ENCODE results near the gene INSM2.

DNA sequence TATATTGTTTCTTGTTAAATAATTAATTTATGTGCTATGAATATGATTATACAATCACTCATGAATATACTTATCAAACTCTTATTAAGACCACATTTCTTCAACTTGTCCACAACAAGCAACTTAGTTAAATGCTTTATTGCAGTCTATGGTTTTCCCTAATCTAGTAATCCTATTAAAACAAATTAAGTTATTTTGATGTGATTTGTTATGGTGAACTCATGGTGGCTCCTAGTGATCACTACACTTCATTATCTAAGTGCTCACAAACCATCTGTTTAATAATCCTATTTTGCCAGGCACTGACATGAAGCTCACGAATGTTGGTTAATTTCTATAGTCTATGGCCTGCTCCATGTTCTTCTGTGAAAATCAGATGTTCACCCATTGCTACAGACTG lies 42.9 kb downstream of the INSM2 start:
- TF ChIP-seq, protein P1, sequence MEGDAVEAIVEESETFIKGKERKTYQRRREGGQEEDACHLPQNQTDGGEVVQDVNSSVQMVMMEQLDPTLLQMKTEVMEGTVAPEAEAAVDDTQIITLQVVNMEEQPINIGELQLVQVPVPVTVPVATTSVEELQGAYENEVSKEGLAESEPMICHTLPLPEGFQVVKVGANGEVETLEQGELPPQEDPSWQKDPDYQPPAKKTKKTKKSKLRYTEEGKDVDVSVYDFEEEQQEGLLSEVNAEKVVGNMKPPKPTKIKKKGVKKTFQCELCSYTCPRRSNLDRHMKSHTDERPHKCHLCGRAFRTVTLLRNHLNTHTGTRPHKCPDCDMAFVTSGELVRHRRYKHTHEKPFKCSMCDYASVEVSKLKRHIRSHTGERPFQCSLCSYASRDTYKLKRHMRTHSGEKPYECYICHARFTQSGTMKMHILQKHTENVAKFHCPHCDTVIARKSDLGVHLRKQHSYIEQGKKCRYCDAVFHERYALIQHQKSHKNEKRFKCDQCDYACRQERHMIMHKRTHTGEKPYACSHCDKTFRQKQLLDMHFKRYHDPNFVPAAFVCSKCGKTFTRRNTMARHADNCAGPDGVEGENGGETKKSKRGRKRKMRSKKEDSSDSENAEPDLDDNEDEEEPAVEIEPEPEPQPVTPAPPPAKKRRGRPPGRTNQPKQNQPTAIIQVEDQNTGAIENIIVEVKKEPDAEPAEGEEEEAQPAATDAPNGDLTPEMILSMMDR (IDR thresholded peaks at IDR 0.05 in 2 of 3, conservative IDR thresholded peaks at IDR 0.05 in 1 of 3; ENCODE audit: borderline replicate concordance in 1 of 3, insufficient read depth in 1 of 3, low read depth in 2 of 3, low read length in 2 of 3): no peak
- TF ChIP-seq EGR1 (IDR thresholded peaks at IDR 0.05; ENCODE audit: low read depth) (no peak), POLR2A (IDR thresholded peaks at IDR 0.05; ENCODE audit: borderline replicate concordance, extremely low read depth, insufficient read depth, insufficient read length) (no peak), POLR2AphosphoS5 (IDR thresholded peaks at IDR 0.05; ENCODE audit: low read depth, low read length) (no peak), EZH2 (IDR thresholded peaks at IDR 0.05) (no peak), SIN3A (IDR thresholded peaks at IDR 0.05; ENCODE audit: low read depth) (no peak), YY1 (IDR thresholded peaks at IDR 0.05; ENCODE audit: extremely low read depth, insufficient replicate concordance, low read depth, low read length) (no peak), RAD21 (IDR thresholded peaks at IDR 0.05; ENCODE audit: low read depth) (no peak), EZH2phosphoT487 (IDR thresholded peaks at IDR 0.05; ENCODE audit: borderline replicate concordance) (no peak), JUND (IDR thresholded peaks at IDR 0.05) (no peak), SRF (IDR thresholded peaks at IDR 0.05; ENCODE audit: low read depth) (no peak)
- TF ChIP-seq, protein P2, sequence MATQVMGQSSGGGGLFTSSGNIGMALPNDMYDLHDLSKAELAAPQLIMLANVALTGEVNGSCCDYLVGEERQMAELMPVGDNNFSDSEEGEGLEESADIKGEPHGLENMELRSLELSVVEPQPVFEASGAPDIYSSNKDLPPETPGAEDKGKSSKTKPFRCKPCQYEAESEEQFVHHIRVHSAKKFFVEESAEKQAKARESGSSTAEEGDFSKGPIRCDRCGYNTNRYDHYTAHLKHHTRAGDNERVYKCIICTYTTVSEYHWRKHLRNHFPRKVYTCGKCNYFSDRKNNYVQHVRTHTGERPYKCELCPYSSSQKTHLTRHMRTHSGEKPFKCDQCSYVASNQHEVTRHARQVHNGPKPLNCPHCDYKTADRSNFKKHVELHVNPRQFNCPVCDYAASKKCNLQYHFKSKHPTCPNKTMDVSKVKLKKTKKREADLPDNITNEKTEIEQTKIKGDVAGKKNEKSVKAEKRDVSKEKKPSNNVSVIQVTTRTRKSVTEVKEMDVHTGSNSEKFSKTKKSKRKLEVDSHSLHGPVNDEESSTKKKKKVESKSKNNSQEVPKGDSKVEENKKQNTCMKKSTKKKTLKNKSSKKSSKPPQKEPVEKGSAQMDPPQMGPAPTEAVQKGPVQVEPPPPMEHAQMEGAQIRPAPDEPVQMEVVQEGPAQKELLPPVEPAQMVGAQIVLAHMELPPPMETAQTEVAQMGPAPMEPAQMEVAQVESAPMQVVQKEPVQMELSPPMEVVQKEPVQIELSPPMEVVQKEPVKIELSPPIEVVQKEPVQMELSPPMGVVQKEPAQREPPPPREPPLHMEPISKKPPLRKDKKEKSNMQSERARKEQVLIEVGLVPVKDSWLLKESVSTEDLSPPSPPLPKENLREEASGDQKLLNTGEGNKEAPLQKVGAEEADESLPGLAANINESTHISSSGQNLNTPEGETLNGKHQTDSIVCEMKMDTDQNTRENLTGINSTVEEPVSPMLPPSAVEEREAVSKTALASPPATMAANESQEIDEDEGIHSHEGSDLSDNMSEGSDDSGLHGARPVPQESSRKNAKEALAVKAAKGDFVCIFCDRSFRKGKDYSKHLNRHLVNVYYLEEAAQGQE (IDR thresholded peaks at IDR 0.05; ENCODE audit: low read depth): no peak
- TF ChIP-seq, protein P3, sequence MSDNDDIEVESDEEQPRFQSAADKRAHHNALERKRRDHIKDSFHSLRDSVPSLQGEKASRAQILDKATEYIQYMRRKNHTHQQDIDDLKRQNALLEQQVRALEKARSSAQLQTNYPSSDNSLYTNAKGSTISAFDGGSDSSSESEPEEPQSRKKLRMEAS (IDR thresholded peaks at IDR 0.05): no peak
- TF ChIP-seq, protein P4, sequence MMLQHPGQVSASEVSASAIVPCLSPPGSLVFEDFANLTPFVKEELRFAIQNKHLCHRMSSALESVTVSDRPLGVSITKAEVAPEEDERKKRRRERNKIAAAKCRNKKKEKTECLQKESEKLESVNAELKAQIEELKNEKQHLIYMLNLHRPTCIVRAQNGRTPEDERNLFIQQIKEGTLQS (IDR thresholded peaks at IDR 0.05): no peak
